ENCODE measurements around the gene TRIP10. TPM values are rescaled to one million over a fixed set of nuclear protein-coding genes. Genes with fewer than 3 reads are reported as not detected.

TRIP10 gene
- total RNA-seq, 1 experiment from 2014 or later: 107 TPM

- no TSS peak for BruUV-seq (replicated peaks)
- intact Hi-C loops (cut with micrococcal nuclease; ENCODE audit: unreplicated experiment): no loop called here
- DNase-seq: no peak
- Mint-ChIP-seq H3K9me3 (ENCODE audit: unreplicated experiment) (no peaks in the 10 kb centered on the region), H3K4me3 (ENCODE audit: unreplicated experiment) (no peak overlapping the region), H3K36me3 (ENCODE audit: insufficient read depth, unreplicated experiment) (peaks cover 11% of the 10 kb centered on the region), H3K4me1 (ENCODE audit: low read depth, unreplicated experiment) (peaks cover 3% of the 10 kb centered on the region), H3K27ac (ENCODE audit: unreplicated experiment) (no peak overlapping the region), H3K27me3 (ENCODE audit: insufficient read depth, unreplicated experiment) (no peaks in the 10 kb centered on the region)
- Histone ChIP-seq H3K4me1 (peaks cover 2% of the 10 kb centered on the region; the same call in 1 of the 2 replicates), H3K4me3 (ENCODE audit: low read depth, low read length) (no peak overlapping the region), H3K27me3 (replicated peaks; ENCODE audit: control insufficient read depth, insufficient read depth, low read length) (no peaks in the 10 kb centered on the region), H3K36me3 (ENCODE audit: control insufficient read depth, insufficient read depth, low read length) (no peaks in the 10 kb centered on the region; the same call in 1 of the 2 replicates), H3K9me3 (no peaks in the 10 kb centered on the region)
- no peak for TF ChIP-seq CTCF (IDR thresholded peaks at IDR 0.05; ENCODE audit: insufficient read depth in 1 of 2, low read depth in 1 of 2, low read length in 1 of 2, severe bottlenecking in 1 of 2, unreplicated experiment in 1 of 2)
- POLR2A ChIA-PET: no interaction called here
- CTCF ChIA-PET: no interaction called here
These were observed 8.4 kb upstream of the TRIP10 start for GRCh38 chr19:6730941-6731670.

- no peaks in the 10 kb centered on the region for H3K9me3 Mint-ChIP-seq (ENCODE audit: unreplicated experiment)
- peaks cover 6% of the 10 kb centered on the region for H3K4me1 Mint-ChIP-seq (ENCODE audit: low read depth, unreplicated experiment)
- Histone ChIP-seq H3K4me3 (ENCODE audit: low read depth, low read length) (no peak overlapping the region), H3K36me3 (ENCODE audit: control insufficient read depth, insufficient read depth, low read length) (no peaks in the 10 kb centered on the region; the same call in 1 of the 2 replicates), H3K27me3 (replicated peaks; ENCODE audit: control insufficient read depth, insufficient read depth, low read length) (no peaks in the 10 kb centered on the region), H3K4me1 (peaks cover 4% of the 10 kb centered on the region; the same call in 1 of the 2 replicates), H3K9me3 (no peaks in the 10 kb centered on the region)
- intact Hi-C loops (cut with micrococcal nuclease; ENCODE audit: unreplicated experiment): no loop called here
- TF ChIP-seq CTCF (IDR thresholded peaks at IDR 0.05; ENCODE audit: insufficient read depth in 1 of 2, low read depth in 1 of 2, low read length in 1 of 2, severe bottlenecking in 1 of 2, unreplicated experiment in 1 of 2): no peak
- no peak for DNase-seq
- no peaks in the 10 kb centered on the region for H3K27me3 Mint-ChIP-seq (ENCODE audit: insufficient read depth, unreplicated experiment)
- CTCF ChIA-PET: no interaction called here
- H3K36me3 Mint-ChIP-seq (ENCODE audit: insufficient read depth, unreplicated experiment): peaks cover 17% of the 10 kb centered on the region
- no TSS peak for BruUV-seq (replicated peaks)
- H3K27ac Mint-ChIP-seq (ENCODE audit: unreplicated experiment): no peak overlapping the region
- no peak overlapping the region for H3K4me3 Mint-ChIP-seq (ENCODE audit: unreplicated experiment)
- POLR2A ChIA-PET: no interaction called here
These were observed 7.7 kb upstream of the TRIP10 start for GRCh38 chr19:6731822-6732221.

GRCh38 chr19:6732803-6733337, 6.6 kb upstream of the TRIP10 start:
- ChIA-PET POLR2A (no interaction called here), CTCF (no interaction called here)
- no TSS peak for BruUV-seq (replicated peaks)
- Mint-ChIP-seq H3K9me3 (ENCODE audit: unreplicated experiment) (no peaks in the 10 kb centered on the region), H3K27ac (ENCODE audit: unreplicated experiment) (no peak overlapping the region), H3K4me3 (ENCODE audit: unreplicated experiment) (no peak overlapping the region), H3K36me3 (ENCODE audit: insufficient read depth, unreplicated experiment) (peaks cover 28% of the 10 kb centered on the region), H3K4me1 (ENCODE audit: low read depth, unreplicated experiment) (peaks cover 6% of the 10 kb centered on the region), H3K27me3 (ENCODE audit: insufficient read depth, unreplicated experiment) (no peaks in the 10 kb centered on the region)
- Histone ChIP-seq H3K36me3 (ENCODE audit: control insufficient read depth, insufficient read depth, low read length) (no peaks in the 10 kb centered on the region; the same call in 1 of the 2 replicates), H3K9me3 (no peaks in the 10 kb centered on the region), H3K27me3 (replicated peaks; ENCODE audit: control insufficient read depth, insufficient read depth, low read length) (no peaks in the 10 kb centered on the region), H3K4me3 (ENCODE audit: low read depth, low read length) (no peak overlapping the region), H3K4me1 (peaks cover 4% of the 10 kb centered on the region; the same call in 1 of the 2 replicates)
- no peak for DNase-seq
- intact Hi-C loops (cut with micrococcal nuclease; ENCODE audit: unreplicated experiment): no loop called here
- no peak for TF ChIP-seq CTCF (IDR thresholded peaks at IDR 0.05; ENCODE audit: insufficient read depth in 1 of 2, low read depth in 1 of 2, low read length in 1 of 2, severe bottlenecking in 1 of 2, unreplicated experiment in 1 of 2)
